ENCODE data around the gene NCKIPSD.

DNA sequence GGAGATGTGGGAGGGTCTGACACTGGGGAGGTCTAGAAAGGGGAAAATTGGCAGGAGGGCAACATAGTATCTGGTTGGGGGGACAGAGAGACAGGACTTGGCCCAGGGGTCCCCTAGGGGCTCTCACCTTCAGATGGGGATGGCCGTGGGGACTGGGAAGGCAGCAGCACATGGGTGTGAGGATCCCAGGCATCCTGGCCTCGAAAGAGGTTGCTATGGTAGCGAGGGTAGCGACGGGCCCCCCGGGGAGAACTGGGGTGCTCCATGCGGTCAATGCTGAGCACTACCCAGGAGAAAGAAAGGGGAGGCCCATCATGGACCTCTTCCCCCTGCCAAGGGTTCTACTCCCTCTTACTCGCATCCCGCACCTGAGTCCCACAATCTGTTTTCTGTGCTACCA, 38.0 kb downstream of the NCKIPSD start:
- TF ChIP-seq POLR2A (IDR thresholded peaks at IDR 0.05): no peak
- TF ChIP-seq, protein P1, sequence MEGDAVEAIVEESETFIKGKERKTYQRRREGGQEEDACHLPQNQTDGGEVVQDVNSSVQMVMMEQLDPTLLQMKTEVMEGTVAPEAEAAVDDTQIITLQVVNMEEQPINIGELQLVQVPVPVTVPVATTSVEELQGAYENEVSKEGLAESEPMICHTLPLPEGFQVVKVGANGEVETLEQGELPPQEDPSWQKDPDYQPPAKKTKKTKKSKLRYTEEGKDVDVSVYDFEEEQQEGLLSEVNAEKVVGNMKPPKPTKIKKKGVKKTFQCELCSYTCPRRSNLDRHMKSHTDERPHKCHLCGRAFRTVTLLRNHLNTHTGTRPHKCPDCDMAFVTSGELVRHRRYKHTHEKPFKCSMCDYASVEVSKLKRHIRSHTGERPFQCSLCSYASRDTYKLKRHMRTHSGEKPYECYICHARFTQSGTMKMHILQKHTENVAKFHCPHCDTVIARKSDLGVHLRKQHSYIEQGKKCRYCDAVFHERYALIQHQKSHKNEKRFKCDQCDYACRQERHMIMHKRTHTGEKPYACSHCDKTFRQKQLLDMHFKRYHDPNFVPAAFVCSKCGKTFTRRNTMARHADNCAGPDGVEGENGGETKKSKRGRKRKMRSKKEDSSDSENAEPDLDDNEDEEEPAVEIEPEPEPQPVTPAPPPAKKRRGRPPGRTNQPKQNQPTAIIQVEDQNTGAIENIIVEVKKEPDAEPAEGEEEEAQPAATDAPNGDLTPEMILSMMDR (IDR thresholded peaks at IDR 0.05): no peak
